ENCODE measurements around the gene MANEA. TPM values are rescaled to one million over a fixed set of nuclear protein-coding genes. Genes with fewer than 3 reads are reported as not detected.

MANEA gene
- total RNA-seq, 1 experiment from 2014 or later, result 15.7 TPM

DNA sequence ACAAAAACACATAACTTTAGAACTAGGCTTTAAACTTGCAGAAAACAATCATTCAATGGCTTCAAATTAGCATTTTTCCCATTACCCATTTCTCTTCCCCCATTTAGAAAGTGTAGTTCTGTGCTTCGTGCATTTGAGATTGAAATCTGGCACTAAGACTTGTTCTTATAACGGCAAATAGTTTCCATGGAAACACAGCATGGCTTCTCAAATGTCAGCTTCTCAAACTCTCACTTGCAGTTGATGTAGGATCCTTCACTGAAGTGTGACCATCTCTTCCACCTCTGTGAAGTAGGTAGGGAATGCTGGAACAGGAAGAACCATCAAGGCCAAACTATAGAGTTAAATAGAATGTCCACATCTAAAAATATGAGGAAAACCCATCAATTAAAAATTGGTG is 52.2 kb downstream of the MANEA start:
- Mint-ChIP-seq H3K4me3 (ENCODE audit: unreplicated experiment) (no peak overlapping the region), H3K27me3 (ENCODE audit: insufficient read depth, unreplicated experiment) (no peaks in the 10 kb centered on the region)
- POLR2A ChIA-PET, result no interaction called here

DNA sequence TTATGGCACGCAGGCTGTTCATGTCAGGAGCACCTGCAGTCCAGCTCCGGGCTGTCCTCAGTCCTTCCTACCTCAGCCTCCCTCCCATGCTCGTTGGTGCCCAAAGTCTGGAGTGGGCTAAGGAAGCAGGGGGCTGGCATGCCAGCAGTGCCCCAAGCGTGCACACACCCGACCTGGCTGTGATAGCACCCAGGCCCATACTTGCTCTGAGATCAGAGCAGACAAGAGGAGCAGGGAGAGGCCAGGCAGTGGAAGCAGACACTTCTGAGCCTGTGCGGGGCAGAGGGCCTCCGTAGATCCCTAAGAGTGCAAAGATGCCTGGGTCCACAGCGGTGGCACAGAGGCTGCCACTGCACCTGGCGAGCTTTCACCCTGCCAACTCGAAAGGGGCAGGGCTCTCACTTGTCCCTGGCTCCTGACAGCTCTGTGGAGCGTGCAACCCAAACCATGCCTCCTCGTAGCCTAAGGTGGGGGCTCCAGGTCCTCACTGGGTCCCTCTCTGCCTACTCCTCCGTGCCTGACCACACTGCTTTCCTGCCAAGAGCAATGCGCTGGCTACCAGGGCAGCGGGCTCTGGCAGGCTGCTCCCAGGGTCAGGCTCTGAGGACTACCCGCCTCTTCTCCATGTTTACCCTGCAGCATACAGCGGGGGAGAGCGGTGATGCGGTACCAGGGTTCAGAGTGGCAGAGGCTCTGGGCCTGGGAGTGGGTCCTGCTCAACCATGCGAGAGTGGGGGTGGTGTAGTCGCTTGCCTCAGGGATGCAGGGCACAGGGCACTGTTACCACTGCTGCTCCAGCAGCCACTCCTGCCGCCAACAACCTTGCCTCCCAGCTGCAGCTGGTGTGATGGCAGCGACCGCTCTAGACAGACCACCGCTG is 59.5 kb downstream of the MANEA start:
- H3K36me3 ChIP-seq (ENCODE audit: control insufficient read depth, insufficient read depth, low read length), result no peaks in the 10 kb centered on the region
- intact Hi-C loops (cut with micrococcal nuclease; ENCODE audit: unreplicated experiment), result no loop called here
- H3K4me3 ChIP-seq (ENCODE audit: low read depth, low read length), result no peak overlapping the region
- BruUV-seq (replicated peaks), result no TSS peak
- H3K9me3 ChIP-seq, result 0 out of 2 replicates have a peak, but pooled peaks cover 3% of the 10 kb centered on the region
- Mint-ChIP-seq H3K4me1 (ENCODE audit: low read depth, unreplicated experiment) (no peaks in the 10 kb centered on the region), H3K27me3 (ENCODE audit: insufficient read depth, unreplicated experiment) (no peaks in the 10 kb centered on the region), H3K36me3 (ENCODE audit: insufficient read depth, unreplicated experiment) (no peaks in the 10 kb centered on the region), H3K9me3 (ENCODE audit: unreplicated experiment) (peaks cover 21% of the 10 kb centered on the region), H3K27ac (ENCODE audit: unreplicated experiment) (no peak overlapping the region), H3K4me3 (ENCODE audit: unreplicated experiment) (no peak overlapping the region)
- DNase-seq, result no peak
- H3K4me1 ChIP-seq, result no peaks in the 10 kb centered on the region
- POLR2A ChIA-PET, result no interaction called here
- no peaks in the 10 kb centered on the region for H3K27me3 ChIP-seq (replicated peaks; ENCODE audit: control insufficient read depth, insufficient read depth, low read length)
- TF ChIP-seq CTCF (IDR thresholded peaks at IDR 0.05; ENCODE audit: insufficient read depth in 1 of 2, low read depth in 1 of 2, low read length in 1 of 2, severe bottlenecking in 1 of 2, unreplicated experiment in 1 of 2), result no peak
- CTCF ChIA-PET, result no interaction called here

More for the DNA sequence above, 52.2 kb downstream of the MANEA start:
- H3K9me3 ChIP-seq, result 0 out of 2 replicates have a peak, but pooled peaks cover 3% of the 10 kb centered on the region
- H3K27me3 ChIP-seq (replicated peaks; ENCODE audit: control insufficient read depth, insufficient read depth, low read length), result no peaks in the 10 kb centered on the region
- no peak overlapping the region for H3K4me3 ChIP-seq (ENCODE audit: low read depth, low read length)
- Mint-ChIP-seq H3K27ac (ENCODE audit: unreplicated experiment) (no peak overlapping the region), H3K36me3 (ENCODE audit: insufficient read depth, unreplicated experiment) (no peaks in the 10 kb centered on the region), H3K4me1 (ENCODE audit: low read depth, unreplicated experiment) (no peaks in the 10 kb centered on the region), H3K9me3 (ENCODE audit: unreplicated experiment) (peaks cover 32% of the 10 kb centered on the region)
- no peak for TF ChIP-seq CTCF (IDR thresholded peaks at IDR 0.05; ENCODE audit: insufficient read depth in 1 of 2, low read depth in 1 of 2, low read length in 1 of 2, severe bottlenecking in 1 of 2, unreplicated experiment in 1 of 2)
- BruUV-seq (replicated peaks), result no TSS peak
- CTCF ChIA-PET, result no interaction called here
- intact Hi-C loops (cut with micrococcal nuclease; ENCODE audit: unreplicated experiment), result no loop called here
- H3K36me3 ChIP-seq (ENCODE audit: control insufficient read depth, insufficient read depth, low read length), result no peaks in the 10 kb centered on the region
- no peak for DNase-seq
- H3K4me1 ChIP-seq, result no peaks in the 10 kb centered on the region

GRCh38 chr6:95648636-95649035 is 71.3 kb downstream of the MANEA start:
- peak in 1 of 2 experiments; percentile 38 for DNase-seq
- Mint-ChIP-seq H3K9me3 (ENCODE audit: unreplicated experiment) (peaks cover 24% of the 10 kb centered on the region), H3K4me3 (ENCODE audit: unreplicated experiment) (no peak overlapping the region), H3K27ac (ENCODE audit: unreplicated experiment) (no peak overlapping the region), H3K27me3 (ENCODE audit: insufficient read depth, unreplicated experiment) (no peaks in the 10 kb centered on the region), H3K4me1 (ENCODE audit: low read depth, unreplicated experiment) (no peaks in the 10 kb centered on the region), H3K36me3 (ENCODE audit: insufficient read depth, unreplicated experiment) (no peaks in the 10 kb centered on the region)
- intact Hi-C loops (cut with micrococcal nuclease; ENCODE audit: unreplicated experiment), result loop anchor here (1.0 kb wide), 1 partner anchor 275 kb away; no protein-coding TSS in a partner anchor
- Histone ChIP-seq H3K4me3 (ENCODE audit: low read depth, low read length) (no peak overlapping the region), H3K9me3 (no peaks in the 10 kb centered on the region), H3K4me1 (no peaks in the 10 kb centered on the region), H3K27me3 (replicated peaks; ENCODE audit: control insufficient read depth, insufficient read depth, low read length) (no peaks in the 10 kb centered on the region), H3K36me3 (ENCODE audit: control insufficient read depth, insufficient read depth, low read length) (no peaks in the 10 kb centered on the region)
- ChIA-PET POLR2A (no interaction called here), CTCF (no interaction called here)
- peak in 1 of 2 experiments; percentile 4 for TF ChIP-seq CTCF (IDR thresholded peaks at IDR 0.05; ENCODE audit: insufficient read depth in 1 of 2, low read depth in 1 of 2, low read length in 1 of 2, severe bottlenecking in 1 of 2, unreplicated experiment in 1 of 2)
- BruUV-seq (replicated peaks), result no TSS peak
